CD4-positive, alpha-beta T cell treated with Interleukin-6 for 4 hours (primary cell): ENCODE results near the gene HEPACAM.

Experiments
- DNase-seq: peaks from one replicate; pipeline ENCODE4 v3.0.0-alpha.2; 2020; ENCODE audit warnings: mixed read lengths

HEPACAM gene

DNA sequence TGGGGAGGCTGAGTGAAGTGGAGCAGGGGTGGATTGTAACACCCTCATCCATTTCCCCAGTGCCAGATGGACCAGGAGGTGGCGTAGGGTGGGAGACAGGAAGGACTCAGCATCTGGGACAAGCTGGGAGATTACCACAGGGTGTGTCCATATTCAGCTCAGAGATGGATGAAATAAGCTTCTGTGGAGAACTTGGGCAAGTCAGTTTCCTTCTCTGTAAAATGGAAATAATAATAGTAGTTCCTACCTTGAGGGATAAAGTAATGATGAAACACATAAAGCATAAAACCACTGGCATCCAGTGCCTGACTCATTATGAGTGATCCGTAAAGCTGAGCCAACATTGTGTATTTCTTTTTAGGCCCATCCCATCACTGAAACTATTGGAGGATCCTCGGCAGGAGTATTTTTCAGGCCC lies 37.6 kb downstream of the HEPACAM start:
- no peak for DNase-seq

DNA sequence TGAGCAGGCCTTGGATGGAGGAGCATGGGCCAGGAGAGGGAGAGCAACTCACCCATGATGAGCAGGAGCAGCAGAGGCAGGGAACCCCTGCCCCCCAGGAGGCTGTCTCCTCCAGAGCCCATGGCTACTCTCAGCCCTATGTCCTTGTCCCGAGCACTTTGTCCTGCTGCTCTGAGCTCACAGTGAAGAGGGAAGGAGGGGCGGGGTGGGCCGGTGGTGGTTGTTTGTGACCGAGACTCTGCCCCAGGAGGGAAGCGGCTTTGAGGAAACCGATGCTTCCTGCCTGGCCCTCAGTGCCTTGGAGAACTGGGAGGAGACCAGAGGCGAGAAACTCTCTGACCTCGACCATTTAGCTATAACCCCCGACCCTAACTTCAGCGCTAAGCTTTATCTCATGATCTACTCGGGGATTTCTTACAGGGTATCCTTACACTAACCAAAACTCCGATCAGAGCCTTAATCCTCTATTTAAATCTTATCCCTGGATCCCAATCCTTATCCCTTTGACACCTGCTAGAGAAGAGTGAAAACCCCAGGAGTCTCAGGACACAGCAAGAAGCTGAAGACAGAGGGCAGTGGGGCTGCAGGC lies 38.1 kb downstream of the HEPACAM start, which contains the start of gene ROBO4:
Gene ROBO4, minus strand, starts transcription at position 192 of the 589 bp plus-strand sequence. Its CDS starts 70 bp downstream, at position 122.
- DNase-seq, result no peak

DNA sequence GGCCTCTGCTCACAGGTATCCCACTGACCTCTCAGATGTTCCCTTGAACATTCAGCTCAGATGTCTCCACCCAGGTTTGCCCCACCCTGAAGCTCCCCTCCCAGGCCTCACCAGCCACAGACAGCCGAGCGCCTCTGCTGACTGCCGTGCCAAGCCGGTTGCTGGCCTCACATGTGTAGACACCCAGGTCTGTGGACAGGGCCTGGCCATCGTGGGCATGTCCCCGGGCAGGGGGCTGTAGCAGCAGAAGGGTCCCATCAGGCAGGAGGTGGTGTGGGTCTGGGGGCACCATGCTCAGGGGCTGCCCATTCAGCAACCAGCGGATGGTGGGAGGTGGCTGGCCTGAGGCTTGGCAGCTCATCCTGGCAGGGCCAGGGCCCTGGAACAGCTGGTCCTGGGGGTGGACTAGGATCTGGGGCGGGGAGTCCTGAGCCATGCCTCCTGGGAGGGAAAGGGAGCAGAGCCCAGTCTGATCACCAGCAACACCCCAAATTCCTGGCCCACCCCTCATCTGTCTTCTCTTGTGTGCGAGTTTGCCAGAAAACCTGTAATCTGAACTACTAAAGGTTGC lies 38.9 kb downstream of the HEPACAM start:
- no peak for DNase-seq

DNA sequence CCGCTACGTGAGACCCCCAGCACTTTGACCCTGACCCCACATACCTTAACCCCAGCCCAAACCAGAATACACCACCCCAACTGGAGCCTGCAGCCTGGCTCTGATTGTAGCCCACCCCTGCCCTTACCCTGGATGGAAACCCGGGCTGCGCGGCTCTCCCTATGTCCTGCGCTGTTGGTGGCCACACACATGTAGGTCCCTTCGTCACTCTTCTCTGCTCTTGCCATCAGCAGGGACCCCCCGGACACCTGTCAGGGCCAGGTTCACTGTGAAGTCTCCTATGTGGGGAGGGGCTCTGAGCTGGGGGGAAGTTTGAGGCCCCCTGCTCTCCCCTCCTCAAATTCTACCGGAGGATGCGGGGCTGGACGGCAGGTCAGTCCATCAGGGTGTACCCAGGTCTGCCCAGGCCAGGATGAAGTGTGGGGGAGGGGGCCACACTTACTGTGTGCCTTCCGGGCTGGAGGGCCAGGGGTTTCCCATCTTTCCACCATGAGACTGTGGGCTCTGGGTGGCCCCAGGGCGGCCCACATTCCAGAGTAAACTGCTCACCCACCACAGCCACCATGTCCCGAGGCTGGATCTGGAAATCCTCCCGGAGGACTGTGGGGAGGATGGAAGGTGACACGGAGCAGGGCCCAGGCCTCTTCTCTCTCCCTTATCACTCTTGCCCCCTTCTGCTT lies 39.6 kb downstream of the HEPACAM start:
- no peak for DNase-seq

DNA sequence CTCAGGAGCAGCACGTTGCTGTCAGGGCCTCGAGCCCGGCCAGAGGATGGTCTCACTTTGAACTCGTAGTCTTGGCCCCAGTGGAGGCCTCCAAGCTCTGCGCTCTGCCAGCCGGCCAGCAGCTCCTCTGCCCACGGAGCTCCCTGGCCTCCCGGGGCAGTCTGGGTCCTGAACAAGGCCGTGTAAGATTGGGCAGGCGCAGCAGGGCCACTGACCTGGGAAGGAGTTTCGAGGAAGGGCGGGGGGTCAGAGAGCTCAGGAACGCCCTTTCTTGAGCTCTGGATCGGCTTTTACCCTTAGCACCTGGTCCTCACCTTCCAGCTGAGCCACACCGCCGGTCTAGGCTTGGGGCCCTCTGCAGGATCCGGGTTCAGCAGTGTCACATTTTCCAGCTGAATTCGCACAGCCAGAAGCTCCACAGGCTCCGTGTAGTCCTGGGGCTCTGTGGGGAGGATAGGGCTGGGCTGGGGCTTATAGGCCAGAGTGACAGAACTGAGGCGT lies 40.3 kb downstream of the HEPACAM start:
- no peak for DNase-seq

DNA sequence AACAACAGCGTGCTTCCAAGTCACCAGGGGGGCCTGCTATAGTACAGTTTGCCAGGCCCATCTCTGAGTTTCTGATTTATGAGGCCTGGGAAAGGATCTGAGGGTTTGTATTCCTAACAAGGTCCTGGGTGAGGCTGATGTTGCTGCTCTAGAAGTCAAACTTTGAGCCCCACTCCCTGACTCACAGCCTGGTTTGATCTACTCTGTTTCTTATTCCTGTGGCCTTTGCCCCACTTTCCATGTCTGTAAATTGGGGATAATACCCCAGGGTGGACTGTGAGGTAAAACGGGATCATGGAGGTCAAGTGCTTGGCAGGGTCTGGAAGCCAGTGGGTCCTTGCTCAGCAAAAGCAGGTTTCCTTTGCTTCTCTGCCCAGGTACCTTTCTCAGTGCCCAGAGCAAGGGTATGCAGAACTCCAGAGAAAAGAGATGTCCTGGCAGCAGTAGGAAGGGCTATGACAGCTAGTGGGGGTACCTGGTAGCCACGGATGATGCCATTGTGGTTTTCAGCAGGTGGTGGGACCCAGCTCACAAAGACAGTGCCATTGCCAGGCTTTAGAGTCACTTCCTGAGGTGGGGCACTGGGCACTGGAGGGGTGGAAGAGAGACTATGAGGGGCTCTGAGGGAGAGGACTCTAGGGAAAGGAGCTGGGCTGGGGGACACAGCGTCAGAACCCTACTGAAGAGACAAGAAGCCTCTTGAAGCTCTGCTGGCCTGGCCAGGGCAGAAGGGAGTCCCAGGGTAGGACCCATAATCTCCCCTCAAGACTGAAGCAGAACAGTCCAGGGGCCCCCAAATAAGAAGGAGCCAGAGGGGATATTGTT lies 41.0 kb downstream of the HEPACAM start:
- no peak for DNase-seq

DNA sequence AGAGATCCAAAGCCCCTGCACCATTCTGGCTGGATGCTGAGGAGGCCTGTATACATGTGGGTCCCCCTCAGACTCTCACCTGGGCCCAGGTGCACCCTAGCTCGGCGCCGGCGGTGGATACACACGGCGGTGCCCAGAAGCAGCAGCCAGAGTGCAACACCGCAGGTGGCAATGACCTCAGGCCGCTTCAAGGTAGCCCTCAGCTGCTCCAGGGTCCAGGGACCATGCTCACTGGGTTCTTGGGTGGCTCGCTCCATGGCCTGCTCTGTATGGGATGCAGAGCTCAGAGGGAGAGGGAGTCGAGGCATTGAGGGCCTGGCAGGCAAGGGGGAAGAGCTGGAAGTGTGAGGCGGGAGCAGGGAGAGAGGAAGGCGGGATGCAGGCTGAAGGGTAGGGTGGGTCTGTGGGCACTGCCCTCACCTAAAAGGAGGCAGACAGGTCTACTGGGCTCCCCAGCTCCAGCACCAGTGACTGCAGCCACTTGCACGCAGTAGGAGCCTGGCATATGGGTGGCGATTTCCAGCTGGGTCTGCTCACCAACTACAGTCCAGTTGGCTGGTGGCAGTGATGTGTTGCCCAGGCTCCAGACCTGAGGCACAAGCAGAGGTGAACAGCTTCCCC lies 42.0 kb downstream of the HEPACAM start:
- no peak for DNase-seq

DNA sequence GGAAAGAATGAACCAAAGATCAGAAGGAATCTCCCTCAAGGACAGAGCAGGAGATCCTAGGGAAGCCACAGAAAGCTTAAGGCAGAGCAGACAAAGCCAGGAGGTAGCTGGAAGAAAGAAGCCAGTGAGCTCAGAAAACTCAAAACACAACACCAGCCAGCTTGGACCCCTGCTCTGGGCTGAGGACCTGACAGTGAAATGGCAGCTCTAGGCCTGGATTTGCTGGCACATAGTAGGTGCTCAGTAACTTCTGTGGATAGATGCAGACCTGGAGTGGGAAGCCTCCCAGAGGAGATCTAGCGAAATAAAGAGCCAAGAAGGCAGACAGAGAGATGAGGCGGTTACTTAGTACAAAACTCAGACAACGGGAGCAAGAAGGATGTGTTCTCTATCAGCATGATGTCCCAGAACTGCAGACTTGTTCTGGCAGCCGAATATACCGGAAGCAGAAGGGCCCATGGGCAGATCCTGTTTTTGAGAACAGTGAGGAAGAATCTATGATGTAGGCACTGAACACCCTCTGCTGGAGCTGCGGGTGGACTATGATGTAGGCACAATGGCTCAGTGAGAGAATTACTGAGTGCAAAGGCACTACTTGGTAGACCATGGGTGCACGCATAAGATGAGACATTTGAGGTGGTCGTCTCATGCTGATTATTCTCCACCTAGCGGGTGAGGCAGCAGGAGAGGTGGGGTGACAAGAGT lies 42.9 kb downstream of the HEPACAM start:
- no peak for DNase-seq

DNA sequence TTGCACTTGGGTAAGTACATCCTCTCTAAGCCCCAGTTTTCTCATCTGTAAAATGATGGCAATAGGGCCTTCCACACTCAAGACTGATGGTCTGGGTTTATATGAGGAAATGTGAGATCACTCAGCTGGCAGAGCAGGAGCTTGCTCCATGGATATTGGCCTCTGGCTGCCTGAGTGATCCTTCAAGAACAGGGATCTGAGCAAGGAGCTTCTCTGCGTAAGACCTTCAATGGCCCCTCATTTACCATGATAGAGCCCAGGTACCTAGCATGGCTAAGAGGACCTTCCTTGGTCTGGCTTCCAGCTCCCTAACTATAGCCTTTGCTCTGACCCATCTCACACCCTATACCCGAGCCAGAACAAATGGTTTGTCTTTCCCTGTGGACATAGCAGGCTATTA lies 43.7 kb downstream of the HEPACAM start:
- DNase-seq, result no peak

DNA sequence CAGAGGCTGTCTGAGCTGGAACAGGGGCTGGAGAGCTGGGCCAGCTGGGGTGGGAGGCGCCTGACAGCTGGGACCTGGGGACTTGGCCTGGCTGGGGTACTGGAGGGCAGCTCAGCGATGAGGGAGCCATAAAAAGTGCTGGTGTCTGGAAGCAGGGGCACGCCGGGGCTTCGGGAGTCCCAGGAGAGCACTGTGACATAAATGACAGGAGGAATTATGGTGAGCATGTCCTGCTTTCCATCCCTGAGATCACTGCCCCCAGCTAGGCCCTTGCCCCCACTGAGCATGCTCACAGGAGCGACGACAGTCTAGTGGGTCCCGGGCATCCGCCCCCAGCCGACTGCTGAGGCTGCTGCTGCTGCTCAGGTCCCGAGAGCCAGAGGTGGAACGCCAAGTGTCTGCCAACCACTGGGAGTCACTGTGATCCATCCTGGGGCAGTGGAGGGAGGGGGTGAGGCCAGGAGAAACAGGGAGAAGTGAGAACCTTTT lies 44.4 kb downstream of the HEPACAM start:
- no peak for DNase-seq

DNA sequence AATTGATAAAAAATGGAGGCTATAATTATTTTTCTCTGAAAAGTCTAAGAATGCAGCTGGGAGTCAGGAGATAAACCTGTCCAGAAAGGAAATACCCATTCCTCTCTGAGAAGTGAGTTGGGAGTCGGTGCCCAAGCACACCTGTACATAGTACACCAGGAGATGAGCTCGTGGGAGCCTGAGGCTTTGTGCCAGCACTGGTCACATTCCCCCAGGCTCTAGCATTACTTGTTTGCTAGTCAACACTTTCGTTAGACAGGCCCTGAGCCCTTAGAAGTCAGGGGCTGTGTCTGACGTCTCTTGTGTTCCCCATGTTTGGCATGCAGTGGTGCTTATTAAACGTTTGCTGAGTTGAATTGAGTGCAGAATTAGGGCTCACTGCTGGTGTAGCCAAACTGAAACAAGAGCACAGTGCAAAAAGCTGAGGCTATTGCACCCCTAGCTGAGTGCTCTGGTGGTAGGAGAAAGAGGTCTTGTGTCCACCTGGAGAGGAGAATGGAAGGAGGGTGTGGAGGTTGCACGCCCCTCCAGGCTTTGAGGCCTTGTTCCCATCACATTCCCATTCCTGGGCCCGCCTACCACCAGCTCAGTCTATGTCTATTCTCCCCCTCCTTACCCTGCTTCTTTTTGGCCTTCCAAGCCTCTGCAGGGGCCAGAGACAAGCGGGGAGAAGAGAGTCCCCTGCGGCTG lies 45.0 kb downstream of the HEPACAM start:
- no peak for DNase-seq

DNA sequence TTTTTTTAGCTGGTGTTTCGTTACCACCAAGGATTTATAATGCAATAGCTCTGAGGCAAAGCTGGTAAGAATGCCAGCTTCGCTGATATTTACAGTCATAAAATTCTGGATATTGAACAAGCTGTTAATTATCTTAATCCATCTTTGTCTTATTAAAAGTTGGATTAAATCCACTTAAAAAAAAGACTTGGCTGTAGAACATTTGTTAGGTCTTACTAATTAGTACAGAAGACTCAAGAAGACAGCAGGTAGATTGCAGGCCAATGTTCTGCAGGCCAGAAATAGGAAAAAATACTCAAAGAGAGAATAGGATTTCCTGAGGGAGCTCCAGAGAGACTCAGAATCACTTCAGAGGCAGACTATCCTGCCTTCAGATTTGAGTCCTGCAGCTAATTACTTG lies 45.7 kb downstream of the HEPACAM start:
- no peak for DNase-seq

DNA sequence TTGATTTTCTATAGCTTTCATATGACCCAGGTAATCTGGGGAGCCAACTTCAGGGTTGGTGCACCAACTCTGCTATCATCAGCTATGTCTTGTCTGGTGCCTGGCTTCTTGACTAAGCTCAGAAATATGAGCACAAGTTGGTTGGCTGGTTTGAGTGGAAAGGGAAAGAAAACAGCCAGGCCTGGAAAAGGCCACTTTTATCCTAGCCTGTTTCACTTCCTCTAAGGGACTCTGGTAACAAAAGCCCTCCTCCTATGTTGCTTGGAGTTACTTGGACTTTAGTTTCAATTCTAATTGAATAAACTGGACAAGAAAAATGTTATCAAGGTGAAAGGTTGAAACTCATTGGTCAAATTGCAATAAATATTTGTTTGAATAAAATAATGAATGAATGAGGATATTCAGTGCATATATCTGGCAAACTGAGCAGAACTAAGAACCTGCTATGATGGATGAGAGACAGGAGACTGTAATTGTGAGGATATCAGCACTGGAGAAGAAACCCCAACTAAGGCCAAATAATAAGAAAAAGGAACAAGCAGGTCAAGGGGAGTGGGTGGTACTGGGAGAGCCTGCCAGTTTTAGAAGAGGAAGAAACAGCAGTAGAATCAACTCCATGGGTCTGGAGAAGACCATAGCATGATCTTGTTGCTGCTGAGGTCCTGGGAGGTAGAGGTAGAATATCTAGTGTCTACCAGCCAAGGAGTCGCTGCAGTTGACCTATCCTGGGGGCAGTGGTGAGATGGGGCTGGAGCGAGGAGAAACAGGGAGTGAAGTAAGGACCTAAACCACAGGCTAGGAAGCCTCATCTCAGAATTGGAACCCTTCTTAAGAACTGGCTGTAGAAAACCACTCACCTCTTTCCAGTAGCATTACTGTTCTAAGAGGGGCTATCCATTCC lies 46.4 kb downstream of the HEPACAM start:
- no peak for DNase-seq

DNA sequence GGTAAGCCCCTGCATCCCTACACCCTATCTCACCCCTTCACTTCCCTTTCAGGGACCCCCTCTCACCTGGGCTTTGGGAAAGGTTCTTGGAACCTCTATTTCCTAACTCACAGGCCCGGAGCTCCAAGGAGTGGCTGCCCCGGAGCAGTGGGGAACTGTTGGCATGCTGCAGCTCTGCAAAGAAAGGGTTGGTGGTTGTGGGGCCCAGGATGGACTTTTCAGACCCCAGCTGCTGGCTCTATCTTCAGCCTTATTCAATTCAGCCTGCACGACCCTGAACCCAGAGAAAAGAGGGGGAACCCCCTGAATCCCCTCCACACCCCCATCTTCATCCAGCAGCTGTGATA lies 48.2 kb downstream of the HEPACAM start:
- DNase-seq, result no peak

DNA sequence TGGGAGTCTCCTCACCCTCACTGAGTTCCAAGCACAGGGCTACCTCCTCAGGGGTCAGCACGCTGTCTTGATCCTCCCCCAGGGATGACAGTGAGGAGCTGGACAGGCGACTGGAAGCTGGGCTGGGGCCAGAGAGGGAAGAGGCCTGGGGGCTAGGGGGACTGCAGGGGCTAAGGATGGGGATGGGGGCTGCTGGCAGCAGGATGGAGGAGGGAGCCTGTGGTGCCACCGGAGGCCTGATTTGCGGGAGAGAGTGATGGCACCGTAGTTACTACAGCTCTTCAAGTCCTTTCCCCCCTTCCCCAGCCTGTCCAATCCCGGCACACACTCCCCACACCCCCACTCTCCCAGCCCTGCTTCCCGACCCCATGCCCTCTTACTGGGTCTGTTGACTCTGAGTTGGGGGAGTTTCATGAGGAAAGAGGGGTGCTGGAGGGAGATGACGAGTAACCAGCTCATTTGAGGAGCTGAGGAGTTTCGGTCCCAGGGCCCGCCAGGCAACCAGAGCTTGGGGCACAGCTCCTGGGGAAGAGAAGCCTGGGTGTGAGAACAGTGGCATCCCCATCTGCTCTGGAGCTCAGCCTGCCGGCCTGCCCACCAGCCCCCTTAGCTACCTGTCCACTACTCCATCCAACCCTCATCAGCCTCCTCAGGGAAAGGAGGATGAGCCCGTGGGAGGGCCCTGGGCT lies 48.7 kb downstream of the HEPACAM start:
- DNase-seq, result no peak

DNA sequence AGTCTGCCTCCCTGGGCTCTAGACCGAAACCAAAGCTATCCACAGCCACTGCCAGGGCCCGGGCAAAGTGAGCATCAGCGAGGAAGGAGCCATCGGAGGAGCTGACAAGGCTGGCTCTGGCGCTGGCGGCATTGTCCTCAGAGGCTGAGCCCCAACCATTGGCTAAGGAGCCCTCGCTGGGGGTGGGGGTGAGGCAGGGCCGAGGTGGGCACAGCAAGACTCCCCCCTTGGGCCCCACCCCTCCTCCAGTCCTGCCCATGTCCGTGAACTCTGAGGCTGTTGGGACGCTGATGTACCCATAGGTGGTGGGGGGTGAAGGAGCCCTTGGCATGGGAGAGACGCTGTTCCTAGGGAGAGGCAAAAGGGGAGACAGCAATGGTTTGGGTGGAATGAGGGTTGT lies 49.4 kb downstream of the HEPACAM start:
- DNase-seq, result no peak

DNA sequence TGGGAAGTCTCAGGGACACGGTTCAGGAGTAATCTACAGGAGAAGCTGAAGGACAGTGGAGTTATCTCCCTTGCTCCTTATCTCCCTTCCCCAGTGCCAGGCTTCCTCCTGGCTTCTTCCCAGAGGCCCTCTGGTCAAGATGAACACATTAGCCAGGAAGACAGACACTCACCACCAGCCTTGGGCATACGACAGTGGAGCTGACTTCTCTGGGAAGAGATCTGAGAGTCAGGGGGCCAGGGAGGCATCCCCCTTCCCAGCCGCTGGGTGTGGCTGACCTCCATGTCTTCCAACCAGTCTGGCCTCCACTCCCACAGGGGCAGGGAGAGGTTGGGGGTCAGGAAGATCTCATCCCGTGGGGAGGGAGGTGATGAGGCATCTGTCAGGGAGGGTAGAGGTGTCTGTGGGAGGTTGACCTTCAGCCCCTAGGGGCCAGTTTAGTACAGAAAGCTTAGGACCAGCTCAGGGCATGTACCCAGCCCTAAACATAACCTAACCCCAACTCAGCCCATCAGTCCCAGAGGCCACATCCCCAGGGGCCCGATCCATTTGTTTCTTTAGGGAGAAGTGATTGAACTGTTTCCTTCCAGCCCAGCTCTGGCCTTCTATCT lies 50.9 kb downstream of the HEPACAM start:
- no peak for DNase-seq

DNA sequence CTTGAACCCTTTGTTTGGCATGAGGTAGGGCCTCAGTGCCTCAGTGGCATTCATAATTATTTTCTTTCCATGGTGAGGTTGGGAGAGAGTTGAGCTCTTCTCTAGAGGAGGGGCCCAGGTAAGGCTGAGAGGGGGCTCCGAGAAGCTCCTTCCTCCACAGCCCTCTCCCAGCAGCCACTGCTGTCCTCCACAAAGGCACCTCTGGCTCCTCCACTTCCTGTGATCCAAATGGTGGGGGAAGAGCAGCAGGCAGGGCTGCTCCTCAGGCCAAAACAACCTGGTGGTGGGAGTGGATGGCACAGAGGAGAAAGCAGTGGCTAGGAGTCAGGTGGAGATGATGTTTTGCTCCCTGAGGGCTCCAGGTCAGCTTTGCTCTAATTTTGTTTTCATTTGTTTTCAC lies 51.5 kb downstream of the HEPACAM start:
- no peak for DNase-seq

DNA sequence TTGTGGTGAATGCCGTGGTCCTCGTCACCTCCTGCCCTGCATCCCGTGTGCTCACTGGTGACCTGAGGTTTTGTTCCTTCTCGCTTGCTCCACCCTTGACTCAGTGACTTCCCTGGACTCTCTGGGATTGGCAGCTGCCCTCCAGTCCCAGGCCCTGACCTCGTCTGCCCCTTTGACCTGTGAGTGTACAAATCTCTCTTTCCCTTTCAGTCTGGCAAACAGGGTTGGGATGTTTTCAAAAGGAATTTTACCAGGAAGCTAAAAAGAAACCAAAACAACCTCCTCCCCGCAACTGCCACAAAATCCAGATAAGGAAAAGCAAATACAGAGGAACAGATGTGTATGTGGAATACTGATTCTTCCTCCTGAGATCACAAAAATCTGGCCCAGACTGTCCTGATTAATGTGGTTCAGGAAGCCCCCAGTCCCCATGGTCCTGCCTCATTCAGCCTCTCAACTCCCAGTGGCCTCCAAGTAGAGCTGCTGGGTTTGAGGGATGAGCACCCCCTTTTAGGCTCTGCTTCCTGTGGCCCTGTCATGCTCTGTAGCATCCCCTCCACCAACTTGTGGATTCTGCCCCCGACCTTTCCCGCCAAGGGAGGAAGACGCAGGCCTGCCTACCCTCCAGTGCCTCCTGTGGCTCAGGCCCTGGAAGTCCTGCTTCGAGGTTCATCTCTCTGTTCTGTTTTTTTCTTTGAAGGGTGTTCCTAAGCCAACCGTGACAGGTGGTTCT lies 53.3 kb downstream of the HEPACAM start:
- DNase-seq, result no peak
